Bronchus fibroblast of lung (primary cell): ENCODE data around the gene MND1. TPM values are rescaled to one million over a fixed set of nuclear protein-coding genes. Genes with fewer than 3 reads are reported as not detected.

Experiments used
- total RNA-seq: library from RNA; depleted of rRNA; stranded (reverse); fragments of >200 nt; gene quantifications from 2 replicates; pipeline ENCODE4 v1.2.3, GENCODE V29; 2015

The MND1 gene, protein sequence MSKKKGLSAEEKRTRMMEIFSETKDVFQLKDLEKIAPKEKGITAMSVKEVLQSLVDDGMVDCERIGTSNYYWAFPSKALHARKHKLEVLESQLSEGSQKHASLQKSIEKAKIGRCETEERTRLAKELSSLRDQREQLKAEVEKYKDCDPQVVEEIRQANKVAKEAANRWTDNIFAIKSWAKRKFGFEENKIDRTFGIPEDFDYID
- total RNA-seq, result 8.5 and 15.0 TPM in 2 replicates

DNA sequence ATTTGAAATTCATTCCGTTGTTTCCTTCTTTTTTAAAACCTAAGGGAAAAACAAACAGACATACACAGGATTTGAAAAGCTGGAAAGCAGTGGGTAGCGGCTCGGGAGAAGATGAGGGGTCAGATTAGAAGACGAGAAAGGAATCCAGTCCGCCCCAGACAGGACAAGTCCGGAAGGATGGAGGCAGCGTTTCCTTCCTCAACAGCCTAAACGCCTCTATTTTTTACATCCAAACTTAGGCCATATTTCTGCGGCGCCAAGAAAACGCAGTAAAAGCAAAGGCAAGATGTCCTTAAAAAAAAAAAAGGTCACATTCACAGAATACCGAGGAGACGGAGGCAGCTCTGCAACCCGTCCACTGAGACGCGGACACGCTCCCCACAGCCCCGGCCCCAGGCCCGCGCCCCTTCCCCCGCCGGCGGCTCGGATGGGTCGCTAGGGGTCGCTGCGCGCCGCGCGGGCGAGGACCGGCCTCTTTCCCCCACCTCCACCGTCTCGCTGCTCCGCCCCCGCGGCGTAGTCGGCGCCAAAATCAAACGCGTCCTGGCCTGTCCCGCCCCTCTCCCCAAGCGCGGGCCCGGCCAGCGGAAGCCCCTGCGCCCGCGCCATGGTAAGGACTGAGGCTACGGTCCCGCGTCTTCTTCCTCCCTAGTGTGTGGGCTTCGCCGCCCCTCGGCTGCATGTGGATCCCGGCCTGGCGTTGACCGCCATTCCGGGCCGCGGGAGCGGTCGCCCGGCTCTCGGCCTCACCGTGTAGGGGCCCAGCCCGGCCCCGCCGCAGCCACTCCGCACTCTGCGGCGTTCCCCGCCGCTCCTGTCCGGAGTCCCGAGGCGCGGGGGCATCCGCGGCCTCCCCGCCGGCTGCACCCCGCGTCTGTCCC lies at the start of gene MND1:
TSS of gene MND1 (plus strand) at position 558 of the 881 bp plus-strand sequence. CDS start at position 608, 50 bp downstream.

Other genes starting within 250 kb of the MND1 start
- 21.1 and 26.1 TPM in 2 replicates for gene TRIM2, start 140.2 kb upstream of the MND1 start, total RNA-seq
- gene TMEM131L, start 121.7 kb downstream of the MND1 start, total RNA-seq, result 5.6 and 6.7 TPM in 2 replicates